Neuronal stem cell (in vitro differentiated cells): ENCODE data around the gene METTL23.

Source experiments
- DNase-seq: peaks from one replicate; pipeline ENCODE4 v3.0.0-alpha.2; 2013; ENCODE audit warnings: low spot score
- H2AFZ ChIP-seq: one replicate; pipeline ENCODE4 v1.6.1; 2013; ENCODE audit warnings: mild to moderate bottlenecking, low read length, inconsistent platforms
- H2AK5ac ChIP-seq: 2 replicates; pipeline ENCODE4 v1.6.1; 2013; ENCODE audit warnings: low read depth, mild to moderate bottlenecking, inconsistent platforms, low read length, moderate library complexity, mixed read lengths
- H2BK120ac ChIP-seq: 2 replicates; pipeline ENCODE4 v1.6.1; 2013; ENCODE audit warnings: low read depth, mild to moderate bottlenecking, inconsistent platforms, low read length, moderate library complexity, mixed read lengths
- H2BK12ac ChIP-seq: one replicate; pipeline ENCODE4 v1.6.1; 2013; ENCODE audit warnings: low read length, inconsistent platforms
- H2BK15ac ChIP-seq: 2 replicates; pipeline ENCODE4 v1.6.1; 2013; ENCODE audit warnings: mild to moderate bottlenecking, low read length, inconsistent platforms, mixed read lengths
- H2BK5ac ChIP-seq: one replicate; pipeline ENCODE4 v1.6.1; 2013; ENCODE audit warnings: inconsistent platforms, mild to moderate bottlenecking, low read length, moderate library complexity
- H3K14ac ChIP-seq: one replicate; pipeline ENCODE4 v1.6.1; 2013; ENCODE audit warnings: low read length, inconsistent platforms
- H3K18ac ChIP-seq: 2 replicates; pipeline ENCODE4 v1.6.1; 2013; ENCODE audit warnings: low read length, inconsistent platforms
- H3K23ac ChIP-seq: 2 replicates; pipeline ENCODE4 v1.6.1; 2013; ENCODE audit warnings: low read depth, mild to moderate bottlenecking, mixed read lengths, low read length, inconsistent platforms; ENCODE audit not compliant: poor library complexity
- H3K27ac ChIP-seq: replicated peaks from 3 replicates; pipeline ENCODE4 v1.5.1; 2013; ENCODE audit warnings: low read length, inconsistent platforms
- H3K27me3 ChIP-seq, 3 experiments: 2 replicates each; pipeline ENCODE4 v1.6.1; 2013; ENCODE audit warnings: low read length in 3 of 3, mild to moderate bottlenecking in 2 of 3, inconsistent platforms in 1 of 3, low read depth in 1 of 3, mixed read lengths in 1 of 3, moderate library complexity in 1 of 3; ENCODE audit not compliant: control insufficient read depth in 3 of 3, insufficient read depth in 3 of 3
- H3K36me3 ChIP-seq, 2 donors: replicated peaks in 1 of 2; 2 replicates each; pipeline ENCODE4 v1.6.1; 2013; ENCODE audit warnings: low read length in 2 of 2; ENCODE audit not compliant: control insufficient read depth in 2 of 2, insufficient read depth in 2 of 2
- H3K4ac ChIP-seq: 2 replicates; pipeline ENCODE4 v1.6.1; 2013; ENCODE audit warnings: inconsistent platforms, mild to moderate bottlenecking, low read length, moderate library complexity
- H3K4me1 ChIP-seq, 2 donors: 1 replicate in 1 of 2; 2 replicates in 1 of 2; pipeline ENCODE4 v1.6.1; 2013; ENCODE audit warnings: low read length in 2 of 2, low read depth in 1 of 2; ENCODE audit not compliant: control insufficient read depth in 2 of 2, insufficient read depth in 1 of 2
- H3K4me2 ChIP-seq: one replicate; pipeline ENCODE4 v1.6.1; 2013; ENCODE audit warnings: mild to moderate bottlenecking, low read length, inconsistent platforms; ENCODE audit not compliant: insufficient read depth, poor library complexity, severe bottlenecking
- H3K4me3 ChIP-seq, 2 donors: 2 replicates each; pipeline ENCODE4 v1.5.1; 2013; ENCODE audit warnings: low read length in 2 of 2, mild to moderate bottlenecking in 2 of 2, inconsistent platforms in 1 of 2, moderate library complexity in 1 of 2
- H3K79me1 ChIP-seq: one replicate; pipeline ENCODE4 v1.6.1; 2013; ENCODE audit warnings: low read depth, mild to moderate bottlenecking, inconsistent platforms, low read length, moderate library complexity
- H3K9ac ChIP-seq: one replicate; pipeline ENCODE4 v1.6.1; 2013; ENCODE audit warnings: mild to moderate bottlenecking, low read depth, low read length, inconsistent platforms; ENCODE audit not compliant: poor library complexity
- H3K9me3 ChIP-seq, 2 donors: replicated peaks in 1 of 2; 2 replicates each; pipeline versions ENCODE3 to v1.6.1; 2013; ENCODE audit warnings: low read length in 2 of 2, mild to moderate bottlenecking in 2 of 2, inconsistent platforms in 1 of 2, low read depth in 1 of 2, mixed read lengths in 1 of 2, moderate library complexity in 1 of 2; ENCODE audit not compliant: control insufficient read depth in 2 of 2, insufficient read depth in 1 of 2
- H4K8ac ChIP-seq: one replicate; pipeline ENCODE4 v1.6.1; 2013; ENCODE audit warnings: low read depth, mild to moderate bottlenecking, inconsistent platforms, low read length, moderate library complexity
- H4K91ac ChIP-seq: one replicate; pipeline ENCODE4 v1.6.1; 2013; ENCODE audit warnings: low read length, low read depth, mild to moderate bottlenecking, inconsistent platforms; ENCODE audit not compliant: poor library complexity
- WGBS, 2 donors: extraction: QIAGEN DNeasy Blood & Tissue Kit; methylation state at CpG; one replicate each; pipeline ENCODE4 v1.1.7; 2013; ENCODE audit warnings: missing lambda C conversion rate in 2 of 2, mixed read lengths in 1 of 2; ENCODE audit not compliant: insufficient read length in 2 of 2, insufficient replicate concordance in 1 of 2; ENCODE audit errors: extremely low coverage in 2 of 2; 5-methylcytosine and 5-hydroxymethylcytosine counted together

METTL23 gene

GRCh38 chr17:76681222-76682137 is 45.2 kb upstream of the METTL23 start:
- Histone ChIP-seq H3K4me1 (peaks cover 6 to 8% of the 10 kb centered on the region in 2 donors), H3K27me3 (no peaks in the 10 kb centered on the region), H2BK12ac (no peak overlapping the region), H2AK5ac (no peak overlapping the region), H3K9me3 (no peaks in the 10 kb centered on the region), H3K79me1 (no peaks in the 10 kb centered on the region), H3K27ac (no peak overlapping the region), H2BK15ac (no peak overlapping the region), H3K36me3 (peaks cover 6 to 8% of the 10 kb centered on the region in 2 donors), H4K91ac (no peak overlapping the region), H3K9ac (no peak overlapping the region), H3K23ac (no peak overlapping the region), H3K4ac (no peak overlapping the region), H2BK5ac (no peak overlapping the region), H3K4me3 (no peak overlapping the region), H3K18ac (no peak overlapping the region), H4K8ac (no peak overlapping the region), H3K14ac (no peak overlapping the region), H2AFZ (peak overlapping the region; percentile 36), H2BK120ac (no peak overlapping the region), H3K4me2 (no peak overlapping the region)
- no CpG with 5 or more reads among the region's 16 CpGs for WGBS, 2 donors
- DNase-seq, result peak; percentile 73

GRCh38 chr17:76682296-76682695 is 44.3 kb upstream of the METTL23 start:
- Histone ChIP-seq H4K8ac (peak overlapping the region; percentile 95), H2AK5ac (no peak overlapping the region), H3K36me3 (peaks cover 6% of the 10 kb centered on the region in 2 donors), H3K4me2 (no peak overlapping the region), H3K9me3 (no peaks in the 10 kb centered on the region), H3K4ac (no peak overlapping the region), H3K27ac (no peak overlapping the region), H3K4me1 (peaks cover 6 to 8% of the 10 kb centered on the region in 2 donors), H2BK12ac (no peak overlapping the region), H2BK5ac (no peak overlapping the region), H4K91ac (no peak overlapping the region), H3K27me3 (no peaks in the 10 kb centered on the region), H3K23ac (peak overlapping the region; percentile 86), H3K14ac (no peak overlapping the region), H3K79me1 (no peaks in the 10 kb centered on the region), H2AFZ (no peak overlapping the region), H3K4me3 (no peak overlapping the region), H3K18ac (peak overlapping the region; percentile 57), H3K9ac (no peak overlapping the region), H2BK120ac (peak overlapping the region; percentile 62), H2BK15ac (no peak overlapping the region)
- no CpG with 5 or more reads among the region's 12 CpGs for WGBS, 2 donors
- no peak for DNase-seq

GRCh38 chr17:76683011-76683755 is 43.5 kb upstream of the METTL23 start:
- Histone ChIP-seq H3K4me2 (no peak overlapping the region), H2AFZ (no peak overlapping the region), H4K8ac (no peak overlapping the region), H2BK5ac (no peak overlapping the region), H3K14ac (no peak overlapping the region), H3K79me1 (peaks cover 2% of the 10 kb centered on the region), H2AK5ac (peak overlapping the region; percentile 37), H3K9me3 (no peaks in the 10 kb centered on the region), H2BK12ac (no peak overlapping the region), H3K36me3 (peaks cover 2 to 6% of the 10 kb centered on the region in 2 donors), H3K4me1 (peaks cover 10 to 13% of the 10 kb centered on the region in 2 donors), H3K4me3 (peak overlapping the region in 1 of 2 donors; percentile 13), H3K9ac (peak overlapping the region; percentile 47), H4K91ac (no peak overlapping the region), H2BK15ac (no peak overlapping the region), H2BK120ac (peak overlapping the region; percentile 62), H3K27me3 (no peaks in the 10 kb centered on the region), H3K18ac (peak overlapping the region; percentile 67), H3K27ac (no peak overlapping the region), H3K23ac (no peak overlapping the region), H3K4ac (no peak overlapping the region)
- DNase-seq, result no peak
- WGBS, 2 donors, result no CpG with 5 or more reads among the region's 18 CpGs
